SH-SY5Y (cell line): ENCODE data around the gene ZNF184.

ENCODE experiments used
- GATA2 ChIP-seq: IDR thresholded peaks from 2 replicates; pipeline ENCODE4 v1.6.1; 2011; ENCODE audit warnings: mild to moderate bottlenecking, low read depth, low read length
- GATA3 ChIP-seq: IDR thresholded peaks from 2 replicates; pipeline ENCODE4 v1.6.1; 2011; ENCODE audit warnings: low read depth, mild to moderate bottlenecking, low read length, moderate library complexity

The ZNF184 gene

GRCh38 chr6:27472617-27473400, at the start of gene ZNF184:
Gene ZNF184, minus strand, starts transcription at chr6:27473105. Its CDS starts 811 bp downstream, at chr6:27472294.
- TF ChIP-seq GATA3 (no peak), GATA2 (no peak)

GRCh38 chr6:27518881-27519795, 46.2 kb upstream of the ZNF184 start:
- TF ChIP-seq GATA3 (no peak), GATA2 (peak; percentile 13; the same call in 1 of the 2 replicates)

GRCh38 chr6:27517928-27518787, 45.3 kb upstream of the ZNF184 start:
- TF ChIP-seq GATA2 (no peak), GATA3 (no peak)

GRCh38 chr6:27517238-27517637, 44.3 kb upstream of the ZNF184 start:
- TF ChIP-seq GATA2 (no peak), GATA3 (no peak)

- TF ChIP-seq GATA2: no peak
- no peak for TF ChIP-seq GATA3
Observed at GRCh38 chr6:27514906-27515495, 42.1 kb upstream of the ZNF184 start.

GRCh38 chr6:27512525-27512924, 39.6 kb upstream of the ZNF184 start:
- TF ChIP-seq GATA3 (no peak), GATA2 (no peak)

GRCh38 chr6:27507041-27507956, 34.4 kb upstream of the ZNF184 start:
- TF ChIP-seq GATA3: no peak

- no peak for TF ChIP-seq GATA2
- no peak for TF ChIP-seq GATA3
Observed at GRCh38 chr6:27505209-27506027, 32.5 kb upstream of the ZNF184 start.

GRCh38 chr6:27503436-27504030, 30.6 kb upstream of the ZNF184 start:
- TF ChIP-seq GATA3 (no peak), GATA2 (no peak)

GRCh38 chr6:27502508-27503435, 29.9 kb upstream of the ZNF184 start:
- no peak for TF ChIP-seq GATA3
- no peak for TF ChIP-seq GATA2

GRCh38 chr6:27501187-27501586, 28.3 kb upstream of the ZNF184 start:
- TF ChIP-seq GATA3 (no peak), GATA2 (no peak)
